HL-60/S4 (cell line): ENCODE data around the gene KLHL25.

Experiments used
- in situ Hi-C: fragments of 300-500 bp; cut with MboI; formaldehyde crosslinking; loops from 2 replicates; pipeline ENCODE4 v1.14.3; 2022; ENCODE audit warnings: low sequenced_read_pairs

Gene KLHL25

DNA sequence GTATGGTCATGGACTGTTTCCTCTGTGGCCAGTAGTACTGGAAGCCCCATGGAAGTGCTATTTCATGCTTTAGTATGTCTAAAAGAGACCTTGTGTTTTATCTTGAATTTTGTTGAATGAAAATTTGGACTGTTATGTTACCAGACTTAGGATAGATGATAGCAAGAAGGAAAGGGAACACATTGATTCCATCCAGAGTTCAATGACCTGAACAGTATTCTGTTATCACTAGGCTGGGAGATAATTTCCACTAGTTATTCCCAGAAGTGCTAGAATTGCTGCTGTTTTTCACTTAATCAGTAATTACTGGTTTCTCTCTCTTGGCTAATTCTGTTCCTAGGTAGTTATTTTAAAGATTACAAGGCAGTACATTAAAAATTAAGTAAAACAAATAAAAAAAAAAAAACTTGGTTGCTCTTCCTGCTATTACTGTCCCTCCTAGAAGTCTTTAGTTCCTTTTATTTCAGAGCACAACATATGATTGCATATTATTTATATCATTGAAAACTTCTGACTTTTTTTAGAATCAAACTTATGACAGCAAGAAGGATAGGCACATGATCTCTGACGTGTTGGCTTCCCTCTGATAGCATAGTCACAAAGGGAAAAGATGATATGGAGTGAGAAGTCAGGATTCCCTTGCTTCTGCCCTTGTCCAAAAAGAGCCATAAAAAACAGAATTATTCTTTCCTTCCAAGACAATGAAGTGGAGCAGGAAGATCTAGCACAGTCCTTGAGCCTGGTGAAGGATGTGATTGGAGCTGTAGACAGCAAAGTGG is 72.2 kb downstream of the KLHL25 start:
- in situ Hi-C loops = no loop called here

DNA sequence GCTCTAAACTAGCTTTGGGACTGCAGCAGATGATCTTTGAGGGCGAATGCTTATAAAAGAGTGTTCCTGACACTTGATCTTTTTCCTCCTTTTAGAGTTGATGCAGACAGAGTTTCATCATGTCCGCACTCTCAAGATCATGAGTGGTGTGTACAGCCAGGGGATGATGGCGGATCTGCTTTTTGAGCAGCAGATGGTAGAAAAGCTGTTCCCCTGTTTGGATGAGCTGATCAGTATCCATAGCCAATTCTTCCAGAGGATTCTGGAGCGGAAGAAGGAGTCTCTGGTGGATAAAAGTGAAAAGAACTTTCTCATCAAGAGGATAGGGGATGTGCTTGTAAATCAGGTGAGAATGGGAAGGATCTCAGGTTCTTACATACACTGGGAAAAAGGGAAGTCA is 75.7 kb downstream of the KLHL25 start:
- in situ Hi-C loops = no loop called here

DNA sequence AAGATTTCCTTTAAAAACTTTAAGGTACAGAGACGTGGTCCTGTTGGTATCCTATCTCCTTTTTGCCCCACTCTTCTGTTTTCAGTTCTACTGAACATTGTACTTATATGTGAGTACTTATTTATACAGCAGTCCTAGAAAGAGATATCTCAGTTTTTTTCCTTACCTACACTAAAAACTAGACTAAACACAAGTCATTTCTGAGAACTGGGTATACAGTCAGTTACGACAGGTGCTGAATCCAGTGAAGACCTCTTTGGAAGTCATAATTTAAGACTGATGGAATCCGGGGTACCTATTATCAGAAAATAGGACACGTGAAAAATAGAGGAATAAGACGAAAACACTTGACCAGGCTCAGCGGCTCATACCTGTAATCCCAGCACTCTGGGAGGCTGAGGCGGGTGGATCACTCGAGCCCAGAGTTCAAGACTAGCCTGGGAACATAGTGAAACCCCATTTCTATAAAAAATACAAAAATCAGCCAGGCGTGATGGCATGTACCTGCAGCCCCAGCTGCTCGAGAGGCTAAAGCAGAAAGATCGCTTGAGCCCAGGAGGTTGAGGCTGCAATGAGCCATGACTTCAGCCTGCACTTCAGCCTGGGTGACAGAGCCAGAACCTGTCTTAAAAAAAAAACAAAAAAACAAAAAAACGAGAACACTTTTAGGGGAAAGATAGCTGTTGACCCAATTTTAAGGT is 76.3 kb downstream of the KLHL25 start:
- in situ Hi-C loops = no loop called here

DNA sequence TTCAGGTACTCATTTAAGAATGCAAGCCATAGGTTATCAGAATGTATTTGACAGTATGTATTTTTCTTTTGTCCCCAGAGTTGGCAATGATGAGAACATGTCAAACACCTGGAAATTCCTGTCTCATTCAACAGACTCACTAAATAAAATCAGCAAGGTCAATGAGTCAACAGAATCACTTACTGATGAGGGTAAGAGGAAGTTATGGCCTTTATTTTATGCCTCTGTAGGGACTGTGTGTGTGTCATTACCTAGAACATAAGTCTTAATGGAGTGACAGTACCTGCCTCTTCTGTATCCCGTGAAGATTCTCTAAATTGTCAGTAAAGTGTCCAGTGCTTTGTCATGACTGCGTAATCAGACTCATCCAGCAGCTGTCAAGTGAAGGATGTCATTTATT is 77.5 kb downstream of the KLHL25 start:
- in situ Hi-C loops = no loop called here

DNA sequence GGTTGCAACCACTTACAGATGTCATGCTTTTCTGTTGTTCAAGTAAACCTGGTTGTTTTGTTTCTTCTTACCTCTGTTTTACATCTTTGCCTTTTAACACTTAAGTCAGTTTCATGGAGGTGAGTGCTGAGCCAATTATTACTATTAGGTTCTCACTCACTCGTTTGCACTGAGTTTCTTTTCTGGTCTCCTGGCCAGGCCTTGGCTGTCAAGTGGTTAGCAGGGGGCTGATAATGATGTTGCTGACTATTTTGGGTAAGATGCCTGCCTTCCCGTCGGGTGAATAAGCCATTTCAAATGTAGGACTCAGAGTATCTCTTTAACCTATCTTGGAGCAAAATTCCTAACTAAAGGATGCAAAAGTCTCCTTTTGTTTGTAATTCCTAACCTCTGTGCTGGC is 78.5 kb downstream of the KLHL25 start:
- in situ Hi-C loops = no loop called here

DNA sequence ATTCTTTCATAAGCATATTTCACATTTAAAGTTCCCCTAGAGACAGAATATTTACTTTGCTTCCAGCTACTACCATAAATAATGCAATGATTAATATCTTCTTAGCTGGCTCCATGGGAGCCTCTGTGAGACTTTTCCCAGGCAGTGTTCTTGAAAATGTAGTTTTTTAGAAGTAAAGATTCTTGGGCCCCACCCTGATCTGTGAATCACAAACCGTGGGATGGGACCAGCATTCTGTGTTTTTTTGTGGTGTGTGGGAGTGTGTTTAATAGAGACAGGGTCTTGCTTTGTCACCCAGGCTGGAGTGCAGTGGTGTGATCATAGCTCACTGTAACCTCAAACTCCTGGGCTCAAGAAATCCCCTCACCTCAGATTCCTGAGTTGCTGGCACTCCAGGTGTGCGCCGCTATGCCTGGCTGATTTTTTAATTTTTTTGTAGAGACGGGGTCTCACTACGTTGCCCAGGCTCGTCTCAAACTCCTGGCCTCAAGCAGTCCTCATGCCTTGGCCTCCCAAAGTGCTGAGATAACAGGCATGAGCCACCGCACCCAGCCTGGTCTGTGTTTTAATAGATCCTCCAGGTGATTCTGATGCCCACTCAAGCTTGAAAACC is 83.0 kb downstream of the KLHL25 start:
- in situ Hi-C loops = no loop called here

DNA sequence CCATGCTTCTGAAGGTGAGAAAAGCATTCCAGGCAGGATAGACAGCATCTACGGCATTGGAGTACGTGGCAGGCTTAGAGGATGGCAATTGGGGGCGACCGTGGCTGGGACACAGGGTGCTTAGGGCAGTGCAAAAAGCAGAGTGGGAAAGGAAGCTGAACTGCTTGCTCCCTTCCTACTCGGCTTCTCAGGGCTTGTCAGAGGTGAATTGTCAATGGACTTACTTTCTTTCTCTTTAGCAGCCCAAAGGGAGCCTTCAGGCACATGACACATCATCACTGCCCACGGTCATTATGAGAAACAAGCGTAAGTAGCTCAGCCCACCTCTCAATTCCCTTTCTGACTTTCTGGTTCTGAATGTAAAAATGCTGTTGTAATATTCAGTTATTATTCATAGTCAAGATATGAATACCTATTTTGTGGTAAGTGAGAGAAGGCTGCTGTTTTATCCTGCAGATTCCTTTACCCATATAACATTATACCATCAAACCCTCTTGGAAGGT is 84.3 kb downstream of the KLHL25 start:
- in situ Hi-C loops = no loop called here
